IPS DF 4.7 (cell line): ENCODE data around the gene CHST1.

ENCODE experiments used
- DNase-seq: peaks from one replicate; pipeline ENCODE4 v3.0.0-alpha.2; 2013; ENCODE audit warnings: low spot score; ENCODE audit errors: extremely low read depth

CHST1 gene

GRCh38 chr11:45665206-45665932 is at the start of gene CHST1:
TSS of gene CHST1 (minus strand) at chr11:45665622. CDS start at chr11:45650923, 14,699 bp downstream.
- no peak for DNase-seq

GRCh38 chr11:45713573-45713972 is 48.2 kb upstream of the CHST1 start:
- DNase-seq = no peak

GRCh38 chr11:45710561-45710960 is 45.1 kb upstream of the CHST1 start:
- DNase-seq = no peak

GRCh38 chr11:45708887-45709663 is 43.7 kb upstream of the CHST1 start:
- DNase-seq = no peak

GRCh38 chr11:45704635-45705034 is 39.2 kb upstream of the CHST1 start:
- DNase-seq = no peak

- no peak for DNase-seq
These were observed 38.7 kb upstream of the CHST1 start for GRCh38 chr11:45704133-45704532.

- DNase-seq = no peak
These were observed 37.1 kb upstream of the CHST1 start for GRCh38 chr11:45702511-45702910.

GRCh38 chr11:45698777-45699497 is 33.5 kb upstream of the CHST1 start:
- DNase-seq = no peak

- DNase-seq = no peak
These were observed 27.5 kb upstream of the CHST1 start for GRCh38 chr11:45692808-45693453.

GRCh38 chr11:45688472-45689033 is 23.1 kb upstream of the CHST1 start:
- DNase-seq = no peak

- DNase-seq = no peak
These were observed 22.4 kb upstream of the CHST1 start for GRCh38 chr11:45687836-45688235.

GRCh38 chr11:45685964-45686537 is 20.6 kb upstream of the CHST1 start:
- no peak for DNase-seq

GRCh38 chr11:45684440-45684839 is 19.0 kb upstream of the CHST1 start:
- DNase-seq = no peak

GRCh38 chr11:45683271-45684058 is 18.0 kb upstream of the CHST1 start:
- DNase-seq = no peak

GRCh38 chr11:45679806-45680205 is 14.4 kb upstream of the CHST1 start:
- no peak for DNase-seq

GRCh38 chr11:45678976-45679375 is 13.6 kb upstream of the CHST1 start:
- DNase-seq = no peak

GRCh38 chr11:45677770-45678512 is 12.5 kb upstream of the CHST1 start:
- no peak for DNase-seq

GRCh38 chr11:45676522-45677095 is 11.2 kb upstream of the CHST1 start:
- no peak for DNase-seq

GRCh38 chr11:45675646-45676045 is 10.2 kb upstream of the CHST1 start:
- DNase-seq = no peak
